H1 (cell line): Measurements from ENCODE around the gene LRFN3.
"Not testable (repeated sequence)": the region's sequence is repeated elsewhere in the genome, so short reads cannot be mapped to it uniquely, and the experiment has no call there.

Experiments
- EP300 ChIP-seq, 2 experiments: IDR thresholded peaks; 1 replicate in 1 of 2; 2 replicates in 1 of 2; pipeline ENCODE4 v1.6.1; 2011 to 2012; ENCODE audit warnings: low read depth in 2 of 2, low read length in 2 of 2, mild to moderate bottlenecking in 2 of 2, borderline replicate concordance in 1 of 2, inconsistent platforms in 1 of 2, moderate library complexity in 1 of 2
- EZH2 ChIP-seq: fragments of 200-600 bp; sonication (generic); IDR thresholded peaks from 2 replicates; pipeline ENCODE4 v1.7.1; 2012; ENCODE audit warnings: low read depth, mild to moderate bottlenecking, moderate library complexity, low read length, inconsistent platforms; ENCODE audit not compliant: severe bottlenecking
- PHF8 ChIP-seq: fragments of 200-600 bp; sonication (generic); conservative IDR thresholded peaks from 2 replicates; pipeline ENCODE4 v1.7.1; 2012; ENCODE audit warnings: low read depth, mild to moderate bottlenecking, inconsistent platforms, low read length, moderate library complexity
- POLR2A ChIP-seq, 2 experiments: IDR thresholded peaks; 1 replicate in 1 of 2; 2 replicates in 1 of 2; pipeline ENCODE4 v1.6.1; 2011; ENCODE audit warnings: low read depth in 2 of 2, low read length in 2 of 2, mild to moderate bottlenecking in 2 of 2; ENCODE audit errors: control extremely low read depth in 1 of 2
- POLR2AphosphoS5 ChIP-seq: IDR thresholded peaks from 2 replicates; pipeline ENCODE4 v1.6.1; 2011; ENCODE audit warnings: low read depth, low read length
- SIN3A ChIP-seq, 2 experiments: IDR thresholded peaks in 1 of 2; conservative IDR thresholded peaks in 1 of 2; 2 replicates each; pipeline ENCODE4 v1.6.1; 2011 to 2012; ENCODE audit warnings: low read length in 2 of 2, improper control_type of control experiment in 1 of 2, low read depth in 1 of 2, mild to moderate bottlenecking in 1 of 2
- TAF1 ChIP-seq: IDR thresholded peaks from 2 replicates; pipeline ENCODE4 v1.6.1; 2011; ENCODE audit warnings: mild to moderate bottlenecking, low read depth, low read length
- TF ChIP-seq, protein P1 (sequence below), 3 experiments: IDR thresholded peaks; 1 replicate in 2 of 3; 2 replicates in 1 of 3; pipeline versions ENCODE4 v1.5.1 to v1.6.1; 2011; ENCODE audit warnings: low read length in 3 of 3, mild to moderate bottlenecking in 3 of 3, inconsistent platforms in 2 of 3, low read depth in 1 of 3, moderate library complexity in 1 of 3; ENCODE audit not compliant: insufficient read depth in 1 of 3; ENCODE audit errors: control extremely low read depth in 1 of 3

DNA sequence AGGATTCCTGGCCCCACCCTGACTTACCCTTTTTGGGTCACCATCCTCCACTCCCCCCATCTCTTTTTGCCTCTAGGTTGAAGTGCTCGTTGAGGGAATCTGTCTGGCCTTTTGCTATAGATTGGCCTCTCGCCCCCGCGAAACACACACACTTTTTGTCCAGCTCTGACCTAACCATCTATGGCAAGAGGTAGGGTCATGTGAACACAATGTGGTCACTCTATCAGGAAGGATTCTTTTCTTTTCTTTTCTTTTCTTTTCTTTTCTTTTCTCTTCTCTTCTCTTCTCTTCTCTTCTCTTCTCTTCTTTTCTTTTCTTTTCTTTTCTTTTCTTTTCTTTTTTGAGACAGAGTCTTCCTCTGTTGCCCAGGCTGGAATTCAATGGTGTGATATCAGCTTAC, 44.8 kb downstream of the LRFN3 start:
- TF ChIP-seq, protein P1, sequence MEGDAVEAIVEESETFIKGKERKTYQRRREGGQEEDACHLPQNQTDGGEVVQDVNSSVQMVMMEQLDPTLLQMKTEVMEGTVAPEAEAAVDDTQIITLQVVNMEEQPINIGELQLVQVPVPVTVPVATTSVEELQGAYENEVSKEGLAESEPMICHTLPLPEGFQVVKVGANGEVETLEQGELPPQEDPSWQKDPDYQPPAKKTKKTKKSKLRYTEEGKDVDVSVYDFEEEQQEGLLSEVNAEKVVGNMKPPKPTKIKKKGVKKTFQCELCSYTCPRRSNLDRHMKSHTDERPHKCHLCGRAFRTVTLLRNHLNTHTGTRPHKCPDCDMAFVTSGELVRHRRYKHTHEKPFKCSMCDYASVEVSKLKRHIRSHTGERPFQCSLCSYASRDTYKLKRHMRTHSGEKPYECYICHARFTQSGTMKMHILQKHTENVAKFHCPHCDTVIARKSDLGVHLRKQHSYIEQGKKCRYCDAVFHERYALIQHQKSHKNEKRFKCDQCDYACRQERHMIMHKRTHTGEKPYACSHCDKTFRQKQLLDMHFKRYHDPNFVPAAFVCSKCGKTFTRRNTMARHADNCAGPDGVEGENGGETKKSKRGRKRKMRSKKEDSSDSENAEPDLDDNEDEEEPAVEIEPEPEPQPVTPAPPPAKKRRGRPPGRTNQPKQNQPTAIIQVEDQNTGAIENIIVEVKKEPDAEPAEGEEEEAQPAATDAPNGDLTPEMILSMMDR (IDR thresholded peaks at IDR 0.05; ENCODE audit: control extremely low read depth in 1 of 3, insufficient read depth in 1 of 3, low read depth in 1 of 3, low read length in 3 of 3), result not testable (repeated sequence)
- not testable (repeated sequence) for TF ChIP-seq PHF8; POLR2A (IDR thresholded peaks at IDR 0.05; ENCODE audit: control extremely low read depth in 1 of 2, low read depth in 2 of 2, low read length in 2 of 2); SIN3A (conservative IDR thresholded peaks at IDR 0.05 in 1 of 2, IDR thresholded peaks at IDR 0.05 in 1 of 2; ENCODE audit: low read depth in 1 of 2, low read length in 2 of 2); EZH2; POLR2AphosphoS5; TAF1; EP300 (IDR thresholded peaks at IDR 0.05; ENCODE audit: borderline replicate concordance in 1 of 2, low read depth in 2 of 2, low read length in 2 of 2)
